ENCODE data around the gene ADAMTS9. TPM values are rescaled to one million over a fixed set of nuclear protein-coding genes. Genes with fewer than 3 reads are reported as not detected.

The ADAMTS9 gene
- polyA plus RNA-seq, 10 donors: 68.5 to 126 (median 81.9) TPM

DNA sequence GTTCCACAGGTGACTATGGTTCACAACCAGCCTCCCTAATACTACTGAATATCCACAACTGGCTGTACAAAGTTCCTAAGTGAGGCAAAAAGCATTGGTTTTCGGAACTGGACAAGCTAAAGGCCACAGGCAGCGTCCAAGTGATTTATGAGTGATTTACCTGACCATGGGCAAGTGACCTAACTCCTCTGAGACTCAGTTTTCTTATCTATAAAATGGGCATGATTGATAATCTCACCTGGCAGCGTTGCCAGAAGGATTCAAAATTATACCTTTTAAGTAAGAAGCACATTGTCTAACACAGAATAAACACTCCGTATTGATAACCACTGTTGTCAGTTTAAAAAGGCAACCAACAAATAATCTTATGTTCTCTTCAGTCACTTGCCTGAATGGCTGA is 29.8 kb downstream of the ADAMTS9 start:
- no peak for DNase-seq

DNA sequence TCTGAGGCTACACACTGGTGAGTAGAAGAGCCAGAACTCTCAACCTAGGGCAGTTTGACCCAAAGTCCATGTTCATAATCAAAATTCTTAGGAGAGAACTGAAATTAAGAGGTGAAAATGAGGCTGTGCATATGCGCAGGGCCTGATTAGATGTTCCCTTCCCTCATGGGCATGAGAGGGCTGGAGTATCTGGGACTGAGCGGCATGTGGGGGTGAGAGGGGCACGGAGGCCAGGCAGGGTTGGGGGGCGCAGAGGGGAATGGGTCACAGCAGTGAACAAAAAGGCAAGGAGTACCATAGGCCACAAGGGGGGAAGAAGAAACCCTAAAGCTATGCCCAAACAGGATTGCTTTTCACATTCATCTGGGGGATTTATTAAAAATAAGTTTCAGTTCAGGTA is 31.3 kb downstream of the ADAMTS9 start:
- no peak for DNase-seq

DNA sequence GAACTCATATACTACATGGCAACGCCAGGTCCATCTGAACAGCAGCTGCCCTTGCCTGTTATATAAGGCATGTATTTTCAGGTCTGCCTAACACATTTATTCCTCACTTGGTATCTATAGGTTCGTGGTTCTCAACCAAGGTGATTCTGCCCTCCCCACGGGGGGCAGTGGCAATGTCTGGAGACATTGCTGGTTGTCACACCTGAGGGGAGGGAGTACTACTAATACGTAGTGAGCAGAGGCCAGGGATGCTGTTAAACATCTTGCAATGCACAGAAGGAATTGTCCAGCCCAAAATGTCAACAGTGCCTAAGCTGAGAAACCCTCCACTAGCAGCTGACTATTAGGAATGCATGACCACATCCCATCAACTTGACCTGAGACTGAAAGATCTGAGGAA is 32.6 kb downstream of the ADAMTS9 start:
- DNase-seq: no peak

DNA sequence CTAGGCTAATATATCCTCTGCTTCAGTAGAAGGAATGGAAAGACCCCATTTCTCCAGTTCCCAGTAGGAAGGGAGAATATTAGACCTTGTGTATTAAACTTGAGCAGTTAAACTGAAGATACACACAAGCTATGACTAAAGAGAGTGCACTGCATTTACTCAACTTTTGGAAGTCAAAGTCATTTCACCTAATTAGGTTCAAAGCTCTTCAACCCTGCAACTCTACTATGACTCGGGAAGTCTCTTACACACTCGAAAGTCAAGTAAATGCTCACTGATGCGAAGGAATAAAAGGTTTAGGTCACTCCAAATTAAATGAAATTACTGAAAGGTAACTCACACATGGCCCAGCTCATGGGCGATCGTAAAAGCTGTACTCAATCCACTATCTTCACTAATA is 33.8 kb downstream of the ADAMTS9 start:
- DNase-seq: no peak

DNA sequence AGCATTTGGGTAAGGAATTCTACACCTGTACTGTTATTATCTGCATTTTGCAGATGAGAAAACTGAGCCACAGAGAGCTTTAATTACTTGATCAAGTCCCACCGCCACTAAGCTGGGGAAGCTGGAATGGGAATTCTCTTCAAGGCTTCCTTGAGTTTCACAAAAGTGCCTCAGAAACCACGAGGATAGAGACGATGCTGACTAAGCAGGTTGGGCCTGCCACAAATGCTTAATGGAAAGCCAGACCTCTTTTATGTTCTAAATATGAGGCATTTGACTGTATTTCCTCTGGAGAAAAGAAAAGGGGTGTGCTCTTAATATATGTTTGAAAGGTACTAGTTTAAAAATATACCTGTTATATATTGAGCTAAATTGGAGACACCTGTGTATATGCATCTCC is 34.7 kb downstream of the ADAMTS9 start:
- DNase-seq: no peak

DNA sequence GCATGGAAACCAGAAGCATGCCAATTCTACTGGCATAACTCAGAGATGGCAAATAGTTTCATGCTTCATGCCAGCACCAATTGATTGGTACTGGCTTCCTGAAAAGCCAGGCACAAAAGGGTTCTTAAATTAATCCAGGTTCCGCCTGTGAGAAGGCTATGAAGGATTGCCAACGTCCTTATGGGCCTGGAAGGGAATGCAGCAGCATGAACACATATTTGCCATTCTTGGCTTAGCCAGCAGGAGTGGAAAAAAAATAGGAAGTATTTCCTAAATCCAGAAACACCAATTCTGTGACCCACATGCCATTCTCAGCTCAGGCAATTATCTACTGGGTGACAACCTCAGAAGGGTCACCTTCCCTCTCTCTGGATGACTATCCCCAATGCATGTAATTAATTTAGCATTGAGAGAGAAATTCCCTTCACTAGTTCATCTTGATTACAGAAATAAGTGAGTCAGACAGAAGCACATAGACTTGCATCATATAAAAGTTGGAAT is 36.0 kb downstream of the ADAMTS9 start:
- peak; percentile 28 to 74 (median 37) for DNase-seq

DNA sequence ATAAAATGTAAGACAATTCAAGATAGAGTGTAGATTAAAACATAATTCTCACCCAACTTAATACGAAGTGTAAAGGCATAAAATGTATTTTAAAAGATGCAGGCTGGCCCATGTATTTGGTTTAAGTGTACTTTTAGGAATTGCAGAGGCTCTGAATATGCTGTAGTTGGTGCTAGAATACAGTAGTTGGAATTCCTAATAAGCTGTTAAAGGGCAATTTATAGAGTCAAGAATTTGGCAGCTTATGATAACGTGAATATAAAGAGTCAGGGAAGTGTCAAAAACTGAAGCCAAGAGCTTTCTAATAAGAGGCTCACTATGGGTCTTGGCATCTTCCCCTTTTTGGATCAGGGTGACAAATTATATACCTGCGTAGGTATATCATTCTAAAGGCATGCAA is 36.5 kb downstream of the ADAMTS9 start:
- peak in 1 of 3 donors; percentile 11 for DNase-seq

DNA sequence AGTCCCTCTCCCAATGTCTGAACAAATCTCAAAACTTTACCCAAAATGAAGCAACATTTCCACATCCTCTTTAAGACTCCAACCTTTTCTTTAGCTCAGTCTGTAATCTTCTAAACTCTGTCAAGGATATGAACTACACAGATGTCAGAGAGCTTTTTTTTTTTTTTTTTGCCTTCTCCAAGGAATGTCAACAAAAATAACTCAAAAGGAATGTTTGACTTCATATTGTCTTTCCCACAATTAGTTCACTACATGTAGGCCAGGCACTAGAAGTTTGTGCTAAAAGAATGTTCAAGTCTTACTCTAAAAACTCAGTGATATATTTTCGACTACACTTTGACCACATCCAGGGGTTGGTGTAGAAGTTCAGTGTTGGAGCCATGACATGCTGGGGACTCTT is 37.1 kb downstream of the ADAMTS9 start:
- peak in 1 of 3 donors; percentile 41 for DNase-seq

DNA sequence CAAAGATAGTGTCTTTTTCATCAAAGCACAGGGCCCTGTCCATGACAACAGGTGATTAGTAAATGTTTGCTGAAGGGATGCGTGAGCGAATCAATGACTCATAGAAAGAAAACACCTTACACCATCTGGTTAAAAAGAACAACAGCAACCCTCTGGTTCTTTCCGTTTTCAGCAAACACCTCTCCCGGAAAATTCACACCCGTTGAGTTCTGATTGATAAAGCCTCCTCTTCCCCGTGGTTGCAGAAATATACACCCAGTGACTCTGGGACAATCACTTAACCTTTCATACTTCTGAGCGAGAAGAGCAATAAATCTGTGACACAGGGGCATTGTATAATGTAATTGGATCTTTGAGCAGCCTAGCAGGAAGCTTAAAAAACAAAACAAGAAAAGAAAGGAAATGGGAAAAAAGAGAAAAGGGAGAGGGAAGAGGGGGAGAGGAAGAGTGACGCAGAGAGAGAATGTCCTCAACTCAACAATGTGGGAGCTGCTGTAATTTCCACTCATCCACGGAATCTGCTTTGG is 37.6 kb downstream of the ADAMTS9 start:
- DNase-seq: no peak

DNA sequence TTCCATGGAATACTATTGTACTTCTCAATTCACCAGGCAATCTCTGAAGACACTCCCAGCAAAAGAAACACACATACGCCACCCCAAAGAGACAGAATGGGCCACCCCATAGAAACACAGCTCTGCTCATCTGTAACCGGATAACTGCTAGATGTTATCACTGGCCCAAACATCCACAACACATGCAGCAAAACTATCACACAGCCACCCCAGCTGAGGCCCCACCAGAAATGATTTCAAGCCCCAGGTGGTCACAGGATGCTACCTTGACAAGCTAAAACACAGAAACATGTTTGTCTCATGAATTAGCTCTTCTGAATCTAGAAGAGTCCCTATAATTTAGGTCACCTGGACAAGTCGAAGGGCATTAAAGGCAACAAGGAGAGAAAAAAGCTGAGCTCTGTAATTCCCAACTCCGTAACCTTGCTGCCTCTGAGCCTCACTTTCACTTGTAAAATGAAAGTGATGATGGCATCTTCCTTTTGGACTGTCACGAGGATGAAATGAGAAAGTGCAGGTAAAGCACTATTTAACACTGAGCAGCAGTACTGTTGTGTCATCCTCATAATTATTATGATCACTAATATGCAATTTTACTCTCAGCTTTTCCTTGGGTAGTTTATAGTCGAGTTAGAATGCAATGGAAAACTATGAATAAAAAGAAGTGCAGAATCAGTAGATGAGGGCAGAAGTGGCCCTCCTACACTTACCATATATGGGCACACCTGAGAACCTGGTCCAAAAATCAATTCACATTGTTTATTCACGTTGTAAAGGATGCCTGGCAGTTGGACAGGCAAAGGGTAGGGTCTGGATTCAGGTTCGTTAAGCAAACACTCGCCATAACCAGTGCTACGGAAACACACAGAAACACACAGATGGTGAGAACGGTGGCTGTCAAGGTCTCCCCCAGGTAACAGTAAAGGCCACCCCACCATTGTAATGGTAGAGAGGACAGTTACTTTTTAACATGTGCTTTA is 38.6 kb downstream of the ADAMTS9 start:
- no peak for DNase-seq

DNA sequence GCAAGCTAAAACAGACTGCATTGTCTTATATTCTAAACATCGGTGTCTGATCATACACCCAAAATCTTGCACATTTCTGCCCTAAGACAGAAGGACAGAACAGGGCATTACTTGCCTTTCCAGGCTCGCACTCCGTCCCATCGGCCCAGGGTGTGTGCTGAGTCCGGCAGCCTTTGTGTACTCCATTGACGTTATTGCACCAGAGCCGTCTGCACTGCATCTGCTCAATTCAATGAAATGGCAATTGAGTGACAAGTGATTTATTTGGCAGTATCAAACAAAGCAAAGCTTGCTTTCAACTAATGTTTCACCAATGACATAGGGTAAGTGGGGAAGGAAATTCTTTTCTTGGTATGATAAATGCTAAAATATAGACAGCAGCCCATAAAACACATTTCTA is 40.0 kb downstream of the ADAMTS9 start:
- no peak for DNase-seq

DNA sequence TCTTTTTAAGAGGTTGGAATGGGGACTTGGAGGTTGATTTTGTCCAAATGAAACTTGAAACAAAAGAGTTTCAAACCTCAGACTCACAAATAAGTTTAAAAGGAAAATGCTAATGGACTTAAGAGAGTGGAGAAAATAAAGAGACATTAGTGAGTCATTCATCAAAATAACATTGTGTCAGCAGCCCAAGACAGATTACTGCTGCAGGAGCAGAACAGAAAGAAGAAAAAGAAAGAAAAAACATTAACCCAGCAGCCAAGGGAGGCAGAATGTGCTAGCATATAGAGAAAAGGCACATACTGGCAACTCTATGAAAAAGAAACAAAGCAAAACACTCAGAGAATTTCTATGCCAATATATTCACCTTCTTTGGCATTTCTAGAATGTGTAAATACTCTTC is 42.6 kb downstream of the ADAMTS9 start:
- no peak for DNase-seq

DNA sequence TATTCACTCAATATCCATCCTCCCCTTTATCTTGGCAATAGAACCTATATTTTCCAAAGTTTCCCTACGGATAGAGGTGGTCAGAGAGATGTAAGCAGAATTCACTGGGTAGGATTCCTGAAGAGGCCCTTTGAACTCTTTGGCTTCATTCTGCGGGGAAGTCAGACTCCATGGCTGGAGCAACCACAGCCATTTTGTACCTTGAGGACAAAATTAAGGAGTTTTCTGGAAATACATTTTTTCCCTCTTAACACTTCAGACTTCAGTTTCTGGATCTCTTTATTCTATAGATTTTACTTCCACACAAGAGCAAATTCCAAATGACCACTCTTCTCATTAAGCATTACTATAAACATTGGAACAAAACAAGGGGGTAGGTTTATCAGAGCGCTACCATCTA is 43.3 kb downstream of the ADAMTS9 start:
- DNase-seq: no peak

DNA sequence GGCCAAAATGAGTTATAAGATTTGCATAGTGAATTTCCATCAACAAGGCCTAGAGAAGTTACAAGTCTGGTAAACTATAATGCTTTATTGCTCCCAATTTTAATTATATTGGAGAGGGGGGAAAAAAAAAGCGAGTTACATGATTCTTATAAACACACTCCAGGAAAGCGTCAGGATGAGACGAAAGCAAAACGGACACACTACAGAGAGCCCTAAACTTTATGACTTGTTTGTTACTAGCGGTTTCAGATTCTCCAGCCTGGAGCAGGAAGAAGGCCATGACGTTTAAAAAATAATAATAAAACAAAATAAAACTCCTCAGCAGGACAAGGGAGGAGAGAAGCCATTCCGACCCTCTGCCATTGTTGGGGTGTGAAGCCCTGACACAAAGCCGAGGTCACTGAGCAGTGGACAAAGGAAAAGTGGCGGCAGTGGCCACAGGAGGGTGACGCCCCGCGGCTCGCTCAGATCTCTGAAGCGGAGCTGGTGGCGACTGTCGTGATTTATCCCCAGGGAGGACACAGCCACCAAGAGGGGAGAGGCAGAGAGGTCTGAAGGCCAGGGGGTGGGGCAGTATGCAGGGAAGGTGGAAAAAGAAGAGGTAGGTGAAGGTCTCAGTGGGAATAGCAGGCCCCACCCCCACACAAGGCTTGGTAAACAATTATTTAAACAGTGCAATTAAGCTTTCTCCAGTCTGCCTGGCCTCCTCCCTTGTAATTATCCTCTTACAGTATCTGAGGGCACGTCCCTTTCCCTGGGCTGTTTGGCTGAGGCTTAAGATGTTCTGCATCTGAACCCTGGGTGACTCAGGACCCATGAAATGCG is 45.3 kb downstream of the ADAMTS9 start:
- no peak for DNase-seq

DNA sequence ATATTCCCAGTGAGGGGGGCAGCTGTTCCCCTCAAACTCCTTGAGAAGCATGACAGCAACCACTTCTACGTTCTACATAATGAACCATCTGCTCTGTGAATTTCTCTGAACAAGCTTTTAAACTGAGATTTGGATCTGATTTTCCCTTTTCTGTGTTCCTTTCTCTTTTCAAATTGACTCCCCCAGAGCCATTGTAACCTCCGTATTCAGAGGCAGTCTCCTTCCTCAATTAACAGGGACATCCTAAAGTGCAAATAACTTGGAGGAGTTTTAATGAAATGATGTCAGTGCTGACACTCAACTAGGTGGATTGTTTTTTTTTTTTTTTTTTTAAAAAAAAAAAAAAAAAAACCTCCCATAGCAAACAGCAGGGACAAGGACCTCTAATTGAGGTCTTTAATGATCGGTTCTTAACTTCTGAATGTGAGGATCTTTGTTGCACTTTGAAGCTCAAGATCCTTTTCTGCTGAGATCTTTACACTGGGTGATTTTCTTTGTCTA is 48.8 kb downstream of the ADAMTS9 start:
- no peak for DNase-seq

DNA sequence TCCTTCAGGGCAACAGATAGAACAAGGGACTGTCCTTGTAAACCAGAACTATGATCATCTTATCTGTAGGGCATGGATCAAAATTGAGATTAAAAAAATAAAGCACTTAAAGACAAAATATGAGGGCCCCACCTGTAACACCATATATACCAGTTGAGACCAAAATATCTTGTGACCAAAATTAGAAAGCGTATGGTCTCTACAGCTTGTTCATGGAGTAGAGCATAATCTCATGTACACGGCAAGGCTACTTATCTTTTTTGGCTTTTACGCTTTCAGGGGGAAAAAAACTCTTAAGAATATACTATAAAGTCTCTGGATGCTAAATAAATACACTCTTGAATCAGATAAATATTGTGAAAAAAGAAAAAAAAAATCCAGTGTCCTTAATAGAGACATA is 49.3 kb downstream of the ADAMTS9 start:
- DNase-seq: no peak

DNA sequence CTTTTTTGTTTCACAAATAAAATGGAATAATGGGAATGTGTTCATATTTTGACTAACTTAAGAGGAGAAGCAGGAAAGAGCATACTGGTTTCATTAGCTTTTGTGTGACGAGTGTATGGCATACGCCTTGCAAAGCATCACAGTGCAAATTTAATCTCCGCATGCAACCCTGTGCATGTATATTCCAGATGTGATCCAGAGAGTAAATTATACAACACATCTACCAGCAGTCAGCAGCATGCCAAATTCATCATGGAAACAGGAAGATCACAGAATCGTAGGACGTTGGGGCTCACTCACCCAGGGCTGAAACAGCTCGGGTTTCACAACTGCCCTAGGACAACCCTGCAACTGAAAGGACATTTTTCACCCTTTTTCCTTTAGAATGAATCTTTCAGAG is 53.4 kb downstream of the ADAMTS9 start:
- peak in 2 of 3 donors; percentile 58 to 71 for DNase-seq

DNA sequence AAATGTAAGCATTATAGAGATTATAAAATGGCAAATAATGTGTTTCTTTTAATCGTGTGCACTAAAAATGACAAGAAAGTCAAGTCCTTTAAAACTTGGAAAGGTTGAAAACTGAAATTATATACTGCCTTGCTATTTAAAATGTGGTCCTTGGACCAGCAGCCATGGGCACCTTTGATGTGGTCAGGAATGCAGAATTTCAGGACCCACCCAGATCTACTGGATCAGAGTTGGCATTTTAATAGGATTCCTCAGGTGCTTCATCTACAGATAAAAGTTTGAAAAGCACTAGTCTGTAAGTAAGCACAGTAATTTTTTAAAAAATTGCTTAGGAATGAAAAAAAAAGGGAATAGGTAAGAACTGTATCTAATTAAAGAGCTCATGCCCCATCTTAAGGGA is 55.8 kb downstream of the ADAMTS9 start:
- DNase-seq: no peak

DNA sequence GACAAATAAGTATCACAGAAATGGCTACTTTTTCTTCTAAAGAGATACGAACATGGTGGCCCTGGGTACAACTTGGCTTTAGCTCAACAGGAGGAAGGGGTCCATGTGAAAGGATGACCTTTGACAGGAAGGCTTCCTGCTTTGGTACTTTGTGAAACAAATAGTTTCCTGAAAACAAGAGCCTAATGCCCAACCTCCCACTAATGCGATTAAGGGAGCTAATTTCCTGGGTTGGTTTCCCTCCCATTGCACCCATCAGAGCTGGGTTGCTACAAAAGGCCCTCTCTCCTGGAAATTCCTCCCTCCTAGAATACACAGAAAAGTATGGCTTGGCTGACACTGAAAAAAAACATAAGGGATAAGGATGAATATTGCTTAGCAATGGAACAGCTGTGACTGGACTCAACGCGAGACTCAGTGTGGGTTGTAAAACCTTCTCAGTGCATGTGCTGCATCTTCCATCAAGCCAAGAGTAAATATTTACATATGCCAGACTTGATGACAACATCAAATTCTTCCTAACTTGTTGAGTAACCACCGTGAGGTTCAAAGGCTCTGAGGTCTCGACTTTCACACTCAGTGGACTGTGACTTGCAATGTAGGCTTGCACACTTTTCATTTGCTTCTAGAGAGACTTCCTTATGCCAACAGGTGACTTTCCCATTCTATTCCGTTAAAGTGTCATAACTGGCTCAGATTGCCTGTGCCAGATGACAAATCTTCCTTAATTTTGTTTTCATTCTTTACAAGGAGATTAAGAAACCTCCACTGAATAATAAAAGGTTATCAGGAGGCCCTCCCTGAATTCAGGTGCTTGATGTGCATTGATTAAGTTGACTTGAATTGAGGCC is 60.1 kb downstream of the ADAMTS9 start:
- DNase-seq: no peak

DNA sequence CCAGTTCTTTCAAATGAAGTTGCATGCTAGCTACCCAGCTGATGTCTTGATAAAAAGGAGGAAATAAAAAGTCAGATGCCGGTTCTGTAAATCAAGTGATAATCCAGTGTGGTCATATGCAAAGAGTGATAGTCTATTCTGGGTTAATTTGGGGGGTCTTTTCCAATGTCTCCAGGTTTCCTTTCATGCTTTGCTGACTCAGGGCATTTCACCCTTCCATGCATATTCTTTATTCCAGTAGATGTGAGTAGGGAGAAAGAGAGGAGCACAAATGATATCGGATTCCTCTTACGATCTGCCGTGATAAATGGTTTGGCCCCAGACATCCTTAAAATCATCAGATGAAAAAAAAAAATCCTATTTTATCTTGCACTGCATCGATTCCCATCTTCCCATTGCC is 60.8 kb downstream of the ADAMTS9 start:
- no peak for DNase-seq

DNA sequence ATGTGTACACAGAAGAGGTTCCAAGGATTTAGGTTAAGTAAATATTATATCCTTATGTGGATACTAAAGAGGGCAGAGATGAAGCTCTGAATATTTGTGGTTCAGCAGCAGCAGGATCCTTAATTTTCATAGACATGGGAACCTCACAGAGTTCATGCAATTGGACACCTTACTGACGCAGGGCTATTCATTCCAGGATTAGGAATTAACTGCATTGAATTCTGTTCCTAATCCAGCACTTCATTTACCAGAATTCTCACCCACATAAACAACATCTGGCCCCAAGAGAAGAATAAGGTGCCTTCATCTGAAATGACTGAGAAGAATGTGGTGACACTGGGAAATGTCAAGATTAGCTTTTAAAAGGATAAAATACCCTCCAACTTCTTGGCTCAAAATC is 62.4 kb downstream of the ADAMTS9 start:
- peak in 1 of 3 donors; percentile 27 for DNase-seq
